Suprapubic skin (tissue), 3 donors: ENCODE results near the gene ATP5MC3.

Experiments
- POLR2AphosphoS5 ChIP-seq, 3 donors: sonication (generic); formaldehyde crosslinking; IDR thresholded peaks; one replicate each; pipeline ENCODE4 v1.6.1; 2017; ENCODE audit warnings: antibody characterized with exemption in 3 of 3
- TF ChIP-seq, protein P1 (sequence below), 2 donors: fragments of 200-600 bp in 1 of 2; fragments of 450-650 bp in 1 of 2; sonication (generic) in 1 of 2; IDR thresholded peaks; one replicate each; pipeline ENCODE4 v1.5.1; 2016 to 2019; ENCODE audit warnings: antibody characterized with exemption in 2 of 2, mild to moderate bottlenecking in 1 of 2, moderate library complexity in 1 of 2

DNA sequence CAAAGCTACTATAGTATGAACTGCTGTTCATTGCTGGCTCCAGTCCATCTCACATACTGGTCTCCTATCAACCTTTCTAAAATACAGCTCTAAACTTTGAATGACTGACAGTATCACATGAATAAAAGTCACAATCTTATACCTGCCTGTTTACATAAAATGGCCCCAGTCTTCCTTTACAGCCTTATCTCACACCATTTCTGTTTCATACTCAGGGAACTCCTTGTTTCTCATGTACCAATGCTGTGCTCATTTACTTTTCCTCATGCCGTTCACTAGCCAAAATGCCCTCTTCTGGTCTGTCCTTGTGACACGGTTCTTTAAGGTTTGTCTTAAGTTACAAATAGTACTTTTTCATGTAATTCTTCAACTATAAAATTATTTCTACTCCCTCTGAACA, 6.2 kb downstream of the ATP5MC3 start:
- TF ChIP-seq, protein P1, sequence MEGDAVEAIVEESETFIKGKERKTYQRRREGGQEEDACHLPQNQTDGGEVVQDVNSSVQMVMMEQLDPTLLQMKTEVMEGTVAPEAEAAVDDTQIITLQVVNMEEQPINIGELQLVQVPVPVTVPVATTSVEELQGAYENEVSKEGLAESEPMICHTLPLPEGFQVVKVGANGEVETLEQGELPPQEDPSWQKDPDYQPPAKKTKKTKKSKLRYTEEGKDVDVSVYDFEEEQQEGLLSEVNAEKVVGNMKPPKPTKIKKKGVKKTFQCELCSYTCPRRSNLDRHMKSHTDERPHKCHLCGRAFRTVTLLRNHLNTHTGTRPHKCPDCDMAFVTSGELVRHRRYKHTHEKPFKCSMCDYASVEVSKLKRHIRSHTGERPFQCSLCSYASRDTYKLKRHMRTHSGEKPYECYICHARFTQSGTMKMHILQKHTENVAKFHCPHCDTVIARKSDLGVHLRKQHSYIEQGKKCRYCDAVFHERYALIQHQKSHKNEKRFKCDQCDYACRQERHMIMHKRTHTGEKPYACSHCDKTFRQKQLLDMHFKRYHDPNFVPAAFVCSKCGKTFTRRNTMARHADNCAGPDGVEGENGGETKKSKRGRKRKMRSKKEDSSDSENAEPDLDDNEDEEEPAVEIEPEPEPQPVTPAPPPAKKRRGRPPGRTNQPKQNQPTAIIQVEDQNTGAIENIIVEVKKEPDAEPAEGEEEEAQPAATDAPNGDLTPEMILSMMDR (IDR thresholded peaks at IDR 0.05), result no peak
- no peak for TF ChIP-seq POLR2AphosphoS5 (IDR thresholded peaks at IDR 0.05)
